Epithelial cell of proximal tubule (primary cell): ENCODE measurements around the gene COL23A1. TPM values are rescaled to one million over a fixed set of nuclear protein-coding genes. Genes with fewer than 3 reads are reported as not detected.

Experiments
- DNase-seq: peaks from one replicate; pipeline ENCODE4 v3.0.0-alpha.2; 2011; ENCODE audit warnings: low read depth
- H3K4me3 ChIP-seq: 2 replicates; pipeline ENCODE4 v1.5.1; 2011; ENCODE audit warnings: low read depth, mild to moderate bottlenecking, low read length
- total RNA-seq: library from RNA; depleted of rRNA; stranded (reverse); fragments of >200 nt; gene quantifications from 2 replicates; pipeline ENCODE4 v1.2.3, GENCODE V29; 2015
- TF ChIP-seq, protein P1 (sequence below): conservative IDR thresholded peaks from 2 replicates; pipeline ENCODE4 v1.5.1; 2012; ENCODE audit warnings: low read depth, mild to moderate bottlenecking, low read length

Gene COL23A1
- total RNA-seq, 1 donor from 2014 or later = not detected

- TF ChIP-seq, protein P1, sequence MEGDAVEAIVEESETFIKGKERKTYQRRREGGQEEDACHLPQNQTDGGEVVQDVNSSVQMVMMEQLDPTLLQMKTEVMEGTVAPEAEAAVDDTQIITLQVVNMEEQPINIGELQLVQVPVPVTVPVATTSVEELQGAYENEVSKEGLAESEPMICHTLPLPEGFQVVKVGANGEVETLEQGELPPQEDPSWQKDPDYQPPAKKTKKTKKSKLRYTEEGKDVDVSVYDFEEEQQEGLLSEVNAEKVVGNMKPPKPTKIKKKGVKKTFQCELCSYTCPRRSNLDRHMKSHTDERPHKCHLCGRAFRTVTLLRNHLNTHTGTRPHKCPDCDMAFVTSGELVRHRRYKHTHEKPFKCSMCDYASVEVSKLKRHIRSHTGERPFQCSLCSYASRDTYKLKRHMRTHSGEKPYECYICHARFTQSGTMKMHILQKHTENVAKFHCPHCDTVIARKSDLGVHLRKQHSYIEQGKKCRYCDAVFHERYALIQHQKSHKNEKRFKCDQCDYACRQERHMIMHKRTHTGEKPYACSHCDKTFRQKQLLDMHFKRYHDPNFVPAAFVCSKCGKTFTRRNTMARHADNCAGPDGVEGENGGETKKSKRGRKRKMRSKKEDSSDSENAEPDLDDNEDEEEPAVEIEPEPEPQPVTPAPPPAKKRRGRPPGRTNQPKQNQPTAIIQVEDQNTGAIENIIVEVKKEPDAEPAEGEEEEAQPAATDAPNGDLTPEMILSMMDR = no peak
- no peak overlapping the region for H3K4me3 ChIP-seq
- no peak for DNase-seq
These were observed 374.8 kb downstream of the COL23A1 start for GRCh38 chr5:178215280-178216002.

GRCh38 chr5:178214160-178214803 lies 375.9 kb downstream of the COL23A1 start:
- no peak for DNase-seq
- TF ChIP-seq, protein P1 = no peak
- no peak overlapping the region for H3K4me3 ChIP-seq

DNA sequence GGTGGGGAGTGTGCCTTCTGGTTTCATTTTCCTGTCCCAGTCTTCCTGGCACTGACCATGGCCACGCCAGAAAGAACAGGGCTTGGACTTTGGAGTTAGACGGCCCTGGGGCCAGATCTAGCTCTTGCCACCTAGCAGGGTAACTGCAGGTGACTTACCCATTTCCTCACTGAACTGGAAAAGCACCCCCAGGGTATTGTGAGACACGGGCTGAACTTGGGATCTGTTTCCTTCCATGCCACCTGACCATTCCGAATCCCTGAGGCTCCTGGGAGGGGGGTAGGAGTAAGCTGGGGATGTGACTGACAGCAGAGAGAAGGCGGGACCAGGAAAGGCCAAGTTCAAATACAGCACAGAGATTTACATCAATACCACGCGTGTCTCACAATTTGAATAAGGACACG lies 376.4 kb downstream of the COL23A1 start:
- DNase-seq = peak; percentile 49
- TF ChIP-seq, protein P1 = no peak
- H3K4me3 ChIP-seq = no peak overlapping the region

DNA sequence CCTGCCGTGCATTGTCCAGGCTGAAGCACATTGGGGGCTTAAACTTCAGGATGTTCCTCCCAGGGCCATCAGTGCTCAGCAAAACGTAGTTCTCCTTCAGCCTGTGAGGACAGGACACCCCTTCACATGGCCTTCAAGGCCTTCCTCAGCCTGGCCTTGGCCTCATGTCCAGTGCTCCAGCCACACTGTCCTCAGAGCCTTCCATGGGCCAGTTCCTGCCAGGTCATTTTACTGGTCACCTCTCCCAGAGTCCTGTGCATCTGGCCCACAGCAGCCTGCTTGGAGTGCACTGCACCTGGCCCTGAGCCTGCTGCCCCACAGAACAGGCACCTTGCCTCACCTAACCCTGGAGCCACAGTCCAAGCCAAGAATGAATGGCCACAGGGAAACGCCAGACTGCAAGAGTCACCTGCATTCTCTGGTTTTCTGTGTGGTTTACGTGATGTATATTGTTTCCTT lies 377.2 kb downstream of the COL23A1 start:
- H3K4me3 ChIP-seq = no peak overlapping the region
- TF ChIP-seq, protein P1 = no peak
- DNase-seq = no peak

DNA sequence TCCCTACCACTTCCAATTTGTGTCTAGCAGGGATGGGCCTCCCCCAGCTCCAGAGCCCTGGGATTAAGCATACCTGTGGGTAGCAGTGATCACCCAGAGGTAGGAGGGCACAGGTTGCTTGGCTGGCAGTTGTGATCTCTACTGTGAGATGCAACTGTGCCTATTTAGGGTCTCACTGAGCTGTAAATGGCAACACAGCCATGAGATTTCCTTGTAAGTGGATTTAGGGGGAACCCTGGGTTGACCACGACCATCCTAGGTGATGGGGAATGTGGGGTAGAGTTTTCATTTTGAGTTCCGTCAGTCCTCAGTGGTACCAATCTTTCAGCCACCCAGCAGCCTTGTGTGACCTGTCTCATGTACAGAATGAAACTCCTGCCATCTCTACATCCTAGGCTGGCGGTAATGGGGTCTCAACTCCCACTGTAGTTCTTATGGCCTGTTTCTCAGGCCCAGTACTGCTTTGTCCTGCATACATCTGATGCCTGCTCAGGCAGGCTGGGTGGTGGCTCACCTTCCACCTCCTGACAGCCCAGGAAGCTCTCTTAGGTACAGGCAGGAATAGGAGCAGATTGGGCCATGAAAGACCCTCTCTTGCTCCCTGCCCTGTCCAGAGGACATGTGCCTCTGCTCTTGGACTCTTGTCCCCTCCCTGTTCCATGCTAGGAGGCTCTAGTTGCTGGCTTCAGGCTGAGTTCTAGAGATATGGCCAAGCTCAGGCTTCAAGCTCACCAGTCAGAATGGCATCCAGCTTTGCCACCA lies 377.8 kb downstream of the COL23A1 start:
- TF ChIP-seq, protein P1 = no peak
- DNase-seq = no peak
- no peak overlapping the region for H3K4me3 ChIP-seq

DNA sequence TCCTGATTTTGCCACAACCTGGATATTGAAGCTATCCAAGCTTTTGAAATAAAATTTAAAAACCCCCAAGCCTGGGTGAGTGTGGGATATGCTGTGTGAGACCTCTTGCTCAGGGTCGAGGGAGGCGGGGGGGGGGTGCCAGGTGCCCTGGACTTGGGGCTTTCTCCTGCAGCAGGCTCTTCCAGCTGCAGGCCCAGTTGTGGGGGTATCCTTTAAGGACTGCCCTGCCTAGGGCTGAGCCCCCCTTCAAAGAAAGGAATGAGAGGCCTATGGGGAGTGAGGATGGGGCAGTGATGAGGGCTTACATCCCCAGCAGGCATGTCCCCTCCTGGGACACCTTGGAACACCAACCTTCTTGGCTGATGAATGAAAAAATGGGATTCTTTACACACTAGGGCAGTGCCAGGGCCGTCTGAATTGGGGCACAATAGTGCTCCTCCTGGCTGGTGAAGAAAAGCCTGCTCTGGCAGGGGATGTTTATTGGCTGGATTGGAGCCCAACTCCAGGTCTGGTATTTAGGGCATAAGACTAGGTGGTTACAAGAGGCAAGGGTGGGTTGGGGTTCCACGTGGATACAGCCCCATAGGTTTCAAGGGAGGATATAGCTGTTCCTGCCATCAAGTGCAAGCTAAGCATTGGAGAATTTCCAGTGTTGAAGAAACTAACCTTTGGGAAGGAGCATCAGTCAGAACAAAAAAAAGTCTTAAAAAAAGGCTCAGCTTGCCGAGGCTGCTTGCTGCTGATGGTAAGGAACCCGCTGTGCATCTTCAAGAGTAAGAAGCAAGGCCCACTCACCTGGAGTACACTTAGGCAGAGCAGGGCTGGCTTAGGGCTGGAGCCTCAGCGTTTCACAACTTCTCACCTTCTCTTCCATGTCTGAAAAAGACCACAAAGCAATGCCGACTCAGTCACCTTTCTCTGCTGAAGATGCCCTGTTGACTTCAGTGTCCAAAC lies 378.8 kb downstream of the COL23A1 start:
- no peak overlapping the region for H3K4me3 ChIP-seq
- no peak for DNase-seq
- TF ChIP-seq, protein P1 = no peak
